Ramos (cell line): ENCODE results near the gene LRRC4B.

Source experiments
- in situ Hi-C: fragments of 300-500 bp; cut with MboI; formaldehyde crosslinking; loops from one replicate; pipeline ENCODE4 v1.14.3; 2022; ENCODE audit warnings: low sequenced_read_pairs; ENCODE audit not compliant: unreplicated experiment

The LRRC4B gene

GRCh38 chr19:50492303-50493052 is 75.8 kb downstream of the LRRC4B start:
- in situ Hi-C loops: no loop called here

- in situ Hi-C loops: no loop called here
These were observed 77.2 kb downstream of the LRRC4B start for GRCh38 chr19:50490991-50491472.

DNA sequence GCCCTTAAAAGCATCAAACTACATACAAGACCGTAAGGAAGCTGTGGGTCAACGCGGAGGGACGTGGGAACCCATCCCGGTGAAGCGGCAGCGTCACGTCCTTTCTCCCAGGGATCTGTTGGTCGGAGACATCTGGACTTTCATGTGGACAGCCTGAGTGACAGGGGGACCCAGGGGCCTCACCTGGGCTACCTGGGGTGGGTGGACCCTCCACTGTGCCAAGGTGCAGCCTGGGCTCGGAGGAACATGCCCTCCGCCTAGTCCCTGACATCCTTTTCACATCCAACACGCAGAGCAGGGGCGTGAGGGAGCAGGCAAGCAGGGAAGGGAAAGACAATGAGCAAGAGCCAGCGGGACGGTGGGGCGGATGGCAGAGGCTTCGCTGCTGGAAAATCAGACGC is 77.8 kb downstream of the LRRC4B start:
- in situ Hi-C loops: no loop called here

DNA sequence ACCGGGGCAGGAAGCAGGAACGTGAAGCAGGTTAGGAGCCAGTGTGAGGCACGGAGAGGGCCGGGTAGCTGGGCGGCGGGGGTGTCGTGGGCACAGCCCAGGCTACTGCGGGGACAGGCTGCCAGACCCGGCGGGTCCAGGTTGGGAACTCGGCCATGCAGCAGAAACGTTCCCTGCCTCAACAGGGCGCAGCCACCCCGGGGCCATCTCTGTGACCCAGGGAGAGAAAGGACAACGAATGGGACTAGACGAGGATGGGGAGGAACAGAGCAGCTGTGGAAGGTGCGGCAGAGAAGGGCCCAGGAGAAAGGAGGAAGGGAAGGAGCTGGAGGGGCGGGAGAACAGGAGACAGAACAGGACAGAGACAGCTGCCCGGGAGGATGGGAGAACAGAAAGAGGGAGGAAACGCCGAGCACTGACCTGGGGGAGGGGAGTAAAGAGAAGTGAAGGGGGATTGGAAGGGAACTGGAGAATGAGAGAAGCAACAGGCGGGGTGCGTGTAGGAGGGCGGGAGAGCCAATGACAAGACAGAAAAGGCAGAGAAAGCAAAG is 78.7 kb downstream of the LRRC4B start:
- in situ Hi-C loops: no loop called here

GRCh38 chr19:50488389-50489194 is 79.6 kb downstream of the LRRC4B start:
- in situ Hi-C loops: no loop called here

DNA sequence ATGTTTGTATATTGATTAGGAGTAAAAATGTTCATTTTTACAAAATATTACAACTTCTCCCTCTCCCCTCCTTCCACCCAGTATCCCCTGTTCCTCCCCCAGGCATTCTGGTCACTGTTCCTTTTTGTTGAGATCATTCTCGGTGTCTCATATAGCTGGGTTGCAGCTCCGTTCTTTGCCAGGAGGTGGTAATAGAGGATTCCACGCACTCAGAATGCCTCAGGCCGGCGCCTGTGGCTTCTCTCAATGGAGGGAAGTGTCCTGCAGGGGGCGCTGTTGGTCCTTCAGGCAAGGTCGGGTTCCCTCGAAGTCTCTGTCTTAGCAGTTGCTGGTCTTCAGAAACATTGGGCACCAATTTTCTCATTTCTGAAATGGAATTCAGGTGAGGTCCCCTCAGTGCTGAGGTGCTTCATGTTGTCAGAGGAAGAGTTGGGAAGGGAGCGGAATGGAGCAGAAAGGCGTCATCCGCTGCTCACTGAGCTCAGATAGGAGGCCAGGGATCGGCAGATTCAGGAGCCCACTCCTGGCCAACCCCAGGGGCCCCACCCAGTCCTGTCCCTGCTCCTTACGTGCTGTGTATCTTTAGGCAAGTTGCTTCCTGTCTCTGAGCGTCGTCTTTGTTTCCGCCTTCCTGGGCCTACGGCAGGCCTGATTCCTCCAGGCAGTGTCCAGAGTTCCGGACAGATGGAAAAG is 81.3 kb downstream of the LRRC4B start:
- in situ Hi-C loops: no loop called here

GRCh38 chr19:50485284-50485955 is 82.8 kb downstream of the LRRC4B start:
- in situ Hi-C loops: no loop called here

- in situ Hi-C loops: no loop called here
These were observed 85.3 kb downstream of the LRRC4B start for GRCh38 chr19:50482916-50483315.

GRCh38 chr19:50482271-50482855 is 85.9 kb downstream of the LRRC4B start:
- in situ Hi-C loops: no loop called here

- in situ Hi-C loops: no loop called here
These were observed 86.7 kb downstream of the LRRC4B start for GRCh38 chr19:50481351-50482149.

- in situ Hi-C loops: no loop called here
These were observed 87.7 kb downstream of the LRRC4B start for GRCh38 chr19:50480281-50481111.

DNA sequence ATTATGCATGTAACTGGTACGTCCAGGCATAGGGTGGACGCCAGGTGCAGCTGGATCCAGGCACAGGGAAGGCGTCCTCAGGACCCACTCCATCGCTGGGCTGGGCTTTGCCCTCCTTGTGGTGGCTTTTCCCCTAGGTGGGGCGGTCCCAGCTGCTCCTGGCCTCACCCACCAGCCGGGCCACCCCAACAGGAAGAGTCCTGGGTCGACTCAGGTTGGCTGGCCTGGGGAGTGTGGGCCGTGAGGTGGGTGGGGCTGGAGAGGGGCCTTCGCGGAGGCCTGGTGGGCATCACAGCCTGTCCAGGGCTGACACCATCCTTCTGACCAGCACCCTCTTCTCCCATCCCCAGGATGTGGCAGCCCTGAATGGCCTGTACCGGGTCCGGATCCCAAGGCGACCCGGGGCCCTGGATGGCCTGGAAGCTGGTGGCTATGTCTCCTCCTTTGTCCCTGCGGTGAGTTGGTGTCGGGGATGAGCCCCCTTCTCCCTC is 88.4 kb downstream of the LRRC4B start:
- in situ Hi-C loops: no loop called here

DNA sequence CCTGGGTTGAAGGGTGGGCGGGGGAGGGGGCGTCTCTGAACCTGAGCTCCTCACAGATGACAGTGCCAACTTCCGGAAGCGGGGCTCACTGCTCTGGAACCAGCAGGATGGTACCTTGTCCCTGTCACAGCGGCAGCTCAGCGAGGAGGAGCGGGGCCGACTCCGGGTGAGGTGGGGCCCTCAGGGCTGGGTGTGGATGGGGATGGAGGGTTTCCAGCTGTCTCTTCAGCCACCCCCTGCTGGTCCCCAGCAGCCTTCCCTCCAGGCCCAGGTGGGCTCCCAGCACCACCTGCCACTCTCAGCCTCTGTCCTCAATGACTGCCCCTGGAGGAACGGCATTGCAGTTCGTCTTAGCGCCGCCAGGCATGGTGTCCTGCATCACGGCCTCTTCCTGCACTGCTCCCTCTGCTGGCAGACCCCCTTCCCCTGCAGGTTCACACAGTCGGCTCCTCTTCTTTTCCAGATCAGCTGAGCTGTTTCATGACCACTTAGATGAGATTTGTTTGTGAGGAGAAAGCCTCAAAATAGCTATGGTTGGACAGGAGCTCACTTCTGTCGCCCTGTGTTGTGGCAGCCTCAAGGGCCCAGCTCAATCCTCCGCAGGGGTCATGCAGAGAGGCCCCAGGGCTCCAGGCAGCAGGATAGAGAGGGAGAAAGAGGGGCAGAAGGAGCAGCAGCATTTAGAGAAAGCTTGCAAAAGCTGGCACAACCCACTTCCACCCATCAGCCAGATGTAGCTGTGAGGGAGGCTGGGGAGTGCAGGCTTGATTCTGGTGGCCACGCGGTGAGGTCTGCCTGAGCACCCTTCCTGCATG is 89.1 kb downstream of the LRRC4B start:
- in situ Hi-C loops: no loop called here

- in situ Hi-C loops: no loop called here
These were observed 90.3 kb downstream of the LRRC4B start for GRCh38 chr19:50477751-50478515.

DNA sequence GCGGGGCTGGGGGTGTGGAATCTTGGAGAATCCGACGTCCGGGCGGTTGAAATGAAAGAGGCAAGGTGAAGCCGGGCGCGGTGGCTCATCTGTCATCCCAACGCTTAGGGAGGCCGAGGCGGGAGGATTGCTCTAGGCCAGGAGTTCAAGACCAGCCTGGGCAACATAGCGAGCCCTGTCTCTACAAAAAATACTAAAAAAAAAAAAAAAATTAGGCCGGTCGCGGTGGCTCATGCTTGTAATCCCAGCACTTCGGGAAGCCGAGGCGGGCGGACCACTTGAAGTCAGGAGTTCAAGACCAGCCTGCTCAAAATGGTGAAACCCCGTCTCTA is 91.4 kb downstream of the LRRC4B start:
- in situ Hi-C loops: no loop called here

GRCh38 chr19:50476224-50476906 is 91.9 kb downstream of the LRRC4B start, which contains the start of the genes EMC10 and GARIN5A:
TSS of gene EMC10 (plus strand) at chr19:50476507. CDS start at chr19:50476545, 38 bp downstream.
TSS of gene GARIN5A (minus strand) at chr19:50476848. CDS start at chr19:50476388, 460 bp downstream.
- in situ Hi-C loops: no loop called here
